HEK293 (cell line): Measurements from ENCODE around the gene HRAS.

Experiments used
- CTCF ChIA-PET: fragments of 350-600 bp; formaldehyde crosslinking; extraction: SDS; loops from one replicate; lab custom pipeline; 2021; ENCODE audit warnings: antibody characterized with exemption; lab: Yijun Ruan, JAX
- POLR2A ChIA-PET: fragments of 300-600 bp; formaldehyde crosslinking; extraction: SDS; loops from one replicate; lab custom pipeline; 2020; ENCODE audit warnings: antibody characterized with exemption, inconsistent platforms; lab: Yijun Ruan, JAX
- H3K27ac ChIP-seq: fragments of 200-500 bp; sonication (Bioruptor generic); 2 replicates; pipeline ENCODE4 v1.5.1; 2014; ENCODE audit warnings: low read depth, low read length, control low read depth, inconsistent platforms; ENCODE audit errors: extremely low read depth
- H3K36me3 ChIP-seq, 2 experiments: fragments of 200-500 bp in 1 of 2; sonication (Bioruptor generic) in 1 of 2; 1 replicate in 1 of 2; 2 replicates in 1 of 2; pipeline ENCODE4 v1.5.1; 2014 to 2017; ENCODE audit warnings: inconsistent platforms in 2 of 2, low read length in 2 of 2; ENCODE audit not compliant: control insufficient read depth in 2 of 2, insufficient read depth in 1 of 2
- H3K4me1 ChIP-seq: fragments of 200-500 bp; sonication (Bioruptor generic); 2 replicates; pipeline ENCODE4 v1.5.1; 2014; ENCODE audit warnings: mild to moderate bottlenecking, low read length, inconsistent platforms; ENCODE audit not compliant: control insufficient read depth, insufficient read depth
- H3K4me3 ChIP-seq: 2 replicates; pipeline ENCODE4 v1.5.1; 2011; ENCODE audit warnings: low read depth, mild to moderate bottlenecking, control low read depth, low read length, moderate library complexity
- H3K9me3 ChIP-seq: fragments of 200-500 bp; sonication (Bioruptor generic); 2 replicates; pipeline ENCODE4 v1.5.1; 2014; ENCODE audit warnings: low read depth, low read length, inconsistent platforms; ENCODE audit not compliant: control insufficient read depth, insufficient read depth
- ELK4 ChIP-seq: IDR thresholded peaks from 2 replicates; pipeline ENCODE4 v1.6.1; 2011; ENCODE audit warnings: mild to moderate bottlenecking, low read depth, low read length, borderline replicate concordance
- GLIS1 ChIP-seq: fragments of 450-650 bp; formaldehyde crosslinking; IDR thresholded peaks from 2 replicates; pipeline ENCODE4 v1.5.1; 2016; ENCODE audit warnings: missing biosample characterization, missing genetic modification characterization
- HIC1 ChIP-seq: fragments of 450-650 bp; formaldehyde crosslinking; IDR thresholded peaks from 2 replicates; pipeline ENCODE4 v1.5.1; 2016; ENCODE audit warnings: missing biosample characterization, missing genetic modification characterization
- HOXA7 ChIP-seq: sonication (generic); formaldehyde crosslinking; IDR thresholded peaks from 2 replicates; pipeline ENCODE4 v1.8.1; 2022; ENCODE audit warnings: missing genetic modification reagents, borderline replicate concordance
- IKZF3 ChIP-seq: fragments of 450-650 bp; IDR thresholded peaks from 2 replicates; pipeline ENCODE4 v1.5.0; 2018; ENCODE audit warnings: missing biosample characterization, mild to moderate bottlenecking, missing genetic modification characterization, moderate library complexity
- KLF10 ChIP-seq: fragments of 450-650 bp; IDR thresholded peaks from 2 replicates; pipeline ENCODE4 v1.5.1; 2018; ENCODE audit warnings: missing biosample characterization, mild to moderate bottlenecking, missing genetic modification characterization
- PATZ1 ChIP-seq: fragments of 450-650 bp; formaldehyde crosslinking; IDR thresholded peaks from 2 replicates; pipeline ENCODE4 v1.5.1; 2016; ENCODE audit warnings: missing biosample characterization, missing genetic modification characterization
- PRDM1 ChIP-seq: fragments of 450-650 bp; formaldehyde crosslinking; IDR thresholded peaks from 2 replicates; pipeline ENCODE4; 2016; ENCODE audit warnings: missing biosample characterization, missing genetic modification characterization
- SP2 ChIP-seq: fragments of 450-650 bp; formaldehyde crosslinking; IDR thresholded peaks from 2 replicates; pipeline ENCODE4 v1.5.1; 2016; ENCODE audit warnings: missing biosample characterization, missing genetic modification characterization
- ZBTB17 ChIP-seq: fragments of 450-650 bp; formaldehyde crosslinking; IDR thresholded peaks from 2 replicates; pipeline ENCODE4 v1.5.1; 2016; ENCODE audit warnings: missing biosample characterization, missing genetic modification characterization
- ZBTB21 ChIP-seq: fragments of 450-650 bp; formaldehyde crosslinking; IDR thresholded peaks from 2 replicates; pipeline ENCODE4 v1.5.1; 2017; ENCODE audit warnings: missing biosample characterization, missing genetic modification characterization
- ZBTB8A ChIP-seq: fragments of 450-650 bp; formaldehyde crosslinking; IDR thresholded peaks from 2 replicates; pipeline ENCODE4 v1.5.1; 2016; ENCODE audit warnings: missing biosample characterization, missing genetic modification characterization
- ZFP41 ChIP-seq: fragments of 450-650 bp; formaldehyde crosslinking; IDR thresholded peaks from 2 replicates; pipeline ENCODE4 v1.5.1; 2016; ENCODE audit warnings: missing biosample characterization, missing genetic modification characterization, borderline replicate concordance
- ZNF157 ChIP-seq: fragments of 450-650 bp; formaldehyde crosslinking; IDR thresholded peaks from 2 replicates; pipeline ENCODE4 v1.5.1; 2016; ENCODE audit warnings: missing biosample characterization, missing genetic modification characterization
- ZNF2 ChIP-seq: fragments of 450-650 bp; formaldehyde crosslinking; IDR thresholded peaks from 2 replicates; pipeline ENCODE4 v1.5.1; 2016; ENCODE audit warnings: missing biosample characterization, missing genetic modification characterization
- ZNF239 ChIP-seq: fragments of 450-650 bp; formaldehyde crosslinking; IDR thresholded peaks from 2 replicates; pipeline ENCODE4 v1.5.1; 2016; ENCODE audit warnings: missing biosample characterization, missing genetic modification characterization
- ZNF341 ChIP-seq: fragments of 450-650 bp; formaldehyde crosslinking; IDR thresholded peaks from 2 replicates; pipeline ENCODE4; 2016; ENCODE audit warnings: low read depth, missing biosample characterization, missing genetic modification characterization
- ZNF394 ChIP-seq: fragments of 450-650 bp; formaldehyde crosslinking; IDR thresholded peaks from 2 replicates; pipeline ENCODE4 v1.5.1; 2016; ENCODE audit warnings: missing biosample characterization, missing genetic modification characterization, mild to moderate bottlenecking, moderate library complexity, borderline replicate concordance
- ZNF501 ChIP-seq: fragments of 450-650 bp; formaldehyde crosslinking; IDR thresholded peaks from 2 replicates; pipeline ENCODE4 v1.5.1; 2016; ENCODE audit warnings: missing biosample characterization, missing genetic modification characterization
- ZNF518A ChIP-seq: fragments of 450-650 bp; formaldehyde crosslinking; conservative IDR thresholded peaks from 2 replicates; pipeline ENCODE4 v1.5.1; 2016; ENCODE audit warnings: low read depth, missing biosample characterization, missing genetic modification characterization
- ZNF549 ChIP-seq: fragments of 450-650 bp; IDR thresholded peaks from 2 replicates; pipeline ENCODE4 v1.5.1; 2018; ENCODE audit warnings: missing biosample characterization, missing genetic modification characterization, mild to moderate bottlenecking, inconsistent platforms, moderate library complexity
- ZNF624 ChIP-seq: fragments of 450-650 bp; formaldehyde crosslinking; IDR thresholded peaks from 2 replicates; pipeline ENCODE4 v1.5.1; 2017; ENCODE audit warnings: missing biosample characterization, missing genetic modification characterization
- ZNF629 ChIP-seq: fragments of 450-650 bp; formaldehyde crosslinking; IDR thresholded peaks from 2 replicates; pipeline ENCODE4 v1.5.1; 2017; ENCODE audit warnings: missing biosample characterization, missing genetic modification characterization
- ZNF658 ChIP-seq: fragments of 450-650 bp; formaldehyde crosslinking; IDR thresholded peaks from 2 replicates; pipeline ENCODE4; 2016; ENCODE audit warnings: missing biosample characterization, missing genetic modification characterization
- ZSCAN4 ChIP-seq: fragments of 450-650 bp; formaldehyde crosslinking; IDR thresholded peaks from 2 replicates; pipeline ENCODE4 v1.5.1; 2017; ENCODE audit warnings: missing biosample characterization, missing genetic modification characterization
- ZXDB ChIP-seq: fragments of 450-650 bp; formaldehyde crosslinking; IDR thresholded peaks from 2 replicates; pipeline ENCODE4 v1.5.1; 2016; ENCODE audit warnings: missing biosample characterization, missing genetic modification characterization

HRAS gene

GRCh38 chr11:506238-506994 is 29.0 kb downstream of the HRAS start:
- Histone ChIP-seq H3K27ac (peak overlapping the region; percentile 85), H3K9me3 (no peaks in the 10 kb centered on the region), H3K36me3 (peaks cover 0 to 25% of the 10 kb centered on the region in 2 experiments; a peak in 1 of 3 replicates), H3K4me1 (no peaks in the 10 kb centered on the region), H3K4me3 (peak overlapping the region; percentile 90)
- POLR2A ChIA-PET, result interaction anchor here (0.5 to 1.9 kb wide), 18 partner anchors 9 to 312 kb away, joined by 3 to 11 read pairs (median 4); partner anchors contain the start of genes BET1L, HRAS, PHRF1 and PNPLA2
- CTCF ChIA-PET, result interaction anchor here (0.7 to 0.8 kb wide), 3 partner anchors 12 to 78 kb away, joined by 3 to 5 read pairs (median 4); no protein-coding TSS in a partner anchor
- TF ChIP-seq IKZF3 (tag by site-specific recombination), result peak; percentile 40; the same call in 1 of the 2 replicates
- TF ChIP-seq ZNF341, result peak; percentile 99
- TF ChIP-seq HIC1 (tag by site-specific recombination), result peak; percentile 32; the same call in 1 of the 2 replicates
- TF ChIP-seq ZNF394, result peak; percentile 33; the same call in 1 of the 2 replicates
- peak; percentile 30; the same call in 1 of the 2 replicates for TF ChIP-seq ZNF501
- no peak for TF ChIP-seq ZNF157 (tag by site-specific recombination)
- no peak for TF ChIP-seq ZNF658 (tag by site-specific recombination)
- TF ChIP-seq ELK4, result peak; percentile 38; the same call in 1 of the 2 replicates
- peak; percentile 48; the same call in 1 of the 2 replicates for TF ChIP-seq PATZ1 (tag by site-specific recombination)
- peak; percentile 71 for TF ChIP-seq ZXDB
- no peak for TF ChIP-seq ZNF239 (tag by site-specific recombination)
- peak; percentile 84 for TF ChIP-seq ZNF629 (tag by site-specific recombination)
- no peak for TF ChIP-seq ZNF624 (tag by site-specific recombination)
- TF ChIP-seq GLIS1, result peak; percentile 38; the same call in 1 of the 2 replicates
- TF ChIP-seq ZNF2 (tag by site-specific recombination), result peak; percentile 31; the same call in 1 of the 2 replicates
- TF ChIP-seq ZSCAN4 (tag by site-specific recombination), result no peak
- TF ChIP-seq ZBTB17 (tag by site-specific recombination), result peak; percentile 62
- TF ChIP-seq ZBTB8A, result peak; percentile 47; the same call in 1 of the 2 replicates
- no peak for TF ChIP-seq ZFP41 (tag by site-specific recombination)
- no peak for TF ChIP-seq HOXA7 (CRISPR knock-in tag)
- TF ChIP-seq ZNF518A (tag by site-specific recombination), result peak; percentile 15; the same call in 1 of the 2 replicates
- TF ChIP-seq ZNF549 (tag by site-specific recombination), result no peak
- peak; percentile 63 for TF ChIP-seq KLF10 (tag by site-specific recombination)
- TF ChIP-seq PRDM1 (tag by site-specific recombination), result no peak
- TF ChIP-seq ZBTB21, result 0 out of 2 replicates have a peak, but pooled peaks have one; percentile 51
- TF ChIP-seq SP2 (tag by site-specific recombination), result peak; percentile 75
